CD4-positive, alpha-beta T cell treated with Interleukin-21 for 1 hour (primary cell): ENCODE data around the gene HSFX3.

Experiments used
- DNase-seq: peaks from one replicate; pipeline ENCODE4 v3.0.0-alpha.2; 2020

HSFX3 gene

DNA sequence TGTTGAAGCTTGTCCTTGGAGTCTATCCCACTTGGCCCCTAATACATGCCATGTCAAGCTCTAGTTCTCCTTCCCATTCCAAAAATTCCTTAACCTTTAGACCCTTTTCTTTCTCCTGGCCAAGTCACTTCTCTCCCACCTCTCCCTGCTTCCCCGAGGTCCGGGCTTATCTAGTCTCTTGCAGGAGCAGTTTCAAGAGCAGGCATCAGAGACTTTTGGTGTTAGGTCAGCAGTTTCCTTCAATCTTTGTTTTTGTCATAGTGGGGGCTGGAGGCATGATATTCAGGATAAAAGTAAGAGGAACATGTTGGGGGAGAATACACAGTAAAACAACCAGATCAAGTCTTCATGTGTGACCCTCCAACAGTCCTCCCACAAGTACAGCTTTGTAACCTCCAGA, 33.1 kb downstream of the HSFX3 start:
- no peak for DNase-seq

DNA sequence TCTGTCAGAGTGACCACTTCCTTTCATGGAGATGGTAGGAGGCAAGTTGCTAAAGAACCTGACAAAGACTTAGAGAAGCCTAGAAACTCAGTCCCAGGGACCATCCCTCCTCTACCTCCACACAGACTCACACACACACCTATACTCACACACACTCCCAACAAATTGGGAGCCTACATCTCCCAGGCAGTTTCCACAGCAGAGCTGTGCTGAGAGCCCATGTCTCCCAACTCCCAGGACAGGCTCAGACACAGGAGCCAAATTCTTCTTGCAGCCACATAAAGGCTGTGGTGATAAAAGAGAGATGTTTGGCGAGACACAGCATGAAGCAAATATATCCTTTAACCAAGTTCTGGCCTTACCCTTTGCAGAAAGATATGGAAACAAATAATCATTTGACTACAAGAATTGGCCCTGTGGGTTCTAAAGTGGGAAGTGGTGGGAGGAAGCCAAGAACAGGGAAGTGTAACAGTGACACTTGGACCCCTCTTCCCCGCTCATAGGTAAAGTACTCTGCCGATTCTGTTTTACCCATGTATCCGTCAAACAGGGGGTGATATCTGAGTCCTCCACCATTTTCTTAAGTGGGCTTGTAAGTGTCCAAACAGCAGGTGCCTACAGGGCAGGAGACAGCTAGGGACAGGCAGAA, 33.6 kb downstream of the HSFX3 start:
- DNase-seq: no peak

- peak; percentile 55 for DNase-seq
Observed at GRCh38 chrX:149513825-149514428, 35.8 kb downstream of the HSFX3 start.

GRCh38 chrX:149512225-149512885, 37.4 kb downstream of the HSFX3 start:
- peak; percentile 69 for DNase-seq

GRCh38 chrX:149511081-149511480, 38.6 kb downstream of the HSFX3 start:
- DNase-seq: no peak

DNA sequence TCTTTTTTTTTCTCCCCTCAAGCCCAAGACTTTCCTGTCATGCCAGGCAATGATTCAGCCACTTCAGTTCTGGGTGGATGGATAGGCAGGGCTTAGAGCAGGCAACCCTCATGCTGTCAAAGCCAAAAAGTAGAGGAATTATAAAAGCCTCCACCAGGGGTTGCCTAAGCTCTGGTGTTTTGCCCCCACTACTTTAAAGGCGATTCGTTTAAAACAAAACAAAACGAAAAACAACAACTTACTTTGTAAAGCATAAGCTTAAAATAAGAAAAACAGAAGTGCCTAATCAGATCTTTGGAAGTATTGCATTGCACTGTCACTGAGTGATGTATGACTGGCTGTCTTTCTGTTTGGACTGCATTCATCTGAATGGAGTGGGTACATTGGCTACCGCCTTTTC, 39.3 kb downstream of the HSFX3 start:
- no peak for DNase-seq

DNA sequence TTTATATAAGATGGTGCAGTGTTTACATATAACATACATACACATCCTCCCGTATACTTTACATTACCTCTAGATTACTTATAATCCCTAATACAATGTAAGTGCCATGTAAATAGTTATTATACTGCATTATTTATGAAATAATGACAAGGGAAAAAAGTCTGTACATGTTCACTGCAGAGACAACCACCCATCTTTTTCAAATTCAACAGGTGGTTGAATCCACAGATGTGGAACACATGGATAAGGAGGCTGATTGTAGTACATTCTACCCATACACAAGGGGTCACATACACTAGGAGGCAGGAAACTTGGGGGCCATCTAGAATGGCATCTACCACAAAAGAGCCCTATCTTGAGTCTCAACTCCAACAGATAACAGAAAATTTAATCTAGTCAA, 41.3 kb downstream of the HSFX3 start:
- no peak for DNase-seq

GRCh38 chrX:149506349-149506748, 43.4 kb downstream of the HSFX3 start:
- DNase-seq: no peak

- no peak for DNase-seq
Observed at GRCh38 chrX:149505671-149506070, 44.1 kb downstream of the HSFX3 start.

DNA sequence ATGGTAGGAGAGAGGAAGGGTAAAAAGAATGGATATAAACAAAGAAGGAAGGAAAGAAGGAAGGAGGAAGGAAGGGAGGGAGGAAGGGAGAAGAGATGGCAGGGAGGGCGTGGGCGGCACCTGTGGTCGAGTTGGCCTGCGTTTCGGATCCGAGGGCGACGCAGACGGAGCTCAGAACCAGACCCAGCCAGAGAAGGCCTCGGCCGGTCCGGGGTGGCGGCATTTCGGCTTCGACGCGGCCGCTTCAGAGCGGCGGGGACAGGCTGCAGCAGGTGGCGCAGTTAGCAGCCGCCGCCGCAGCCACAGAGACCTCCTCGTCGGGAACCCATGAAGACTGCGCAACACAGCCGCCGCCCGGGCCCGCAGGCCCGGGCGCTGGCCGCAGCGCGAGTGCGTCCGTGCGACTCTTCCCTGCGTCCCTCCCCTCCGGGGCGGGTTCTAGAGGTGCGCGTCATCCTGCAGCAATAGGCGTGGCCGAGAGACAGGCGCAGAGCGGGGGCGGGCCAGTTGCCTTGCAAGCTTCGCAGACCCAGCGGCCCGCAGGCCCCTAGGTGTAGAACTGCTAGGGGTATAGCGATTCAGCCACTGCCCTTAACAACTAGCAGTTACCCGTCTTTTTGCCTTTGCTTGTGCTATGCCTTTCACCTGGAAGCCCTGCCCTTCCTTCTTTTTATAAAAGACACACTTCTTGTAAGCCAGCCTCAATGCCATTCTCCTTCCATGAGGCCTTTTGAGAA, 44.6 kb downstream of the HSFX3 start, which contains the start of gene IDS:
Gene IDS, minus strand, starts transcription at position 392 of the 737 bp plus-strand sequence. Its CDS starts 169 bp downstream, at position 223.
- DNase-seq: peak; percentile 92

GRCh38 chrX:149504226-149504914, 45.4 kb downstream of the HSFX3 start:
- DNase-seq: peak; percentile 83

DNA sequence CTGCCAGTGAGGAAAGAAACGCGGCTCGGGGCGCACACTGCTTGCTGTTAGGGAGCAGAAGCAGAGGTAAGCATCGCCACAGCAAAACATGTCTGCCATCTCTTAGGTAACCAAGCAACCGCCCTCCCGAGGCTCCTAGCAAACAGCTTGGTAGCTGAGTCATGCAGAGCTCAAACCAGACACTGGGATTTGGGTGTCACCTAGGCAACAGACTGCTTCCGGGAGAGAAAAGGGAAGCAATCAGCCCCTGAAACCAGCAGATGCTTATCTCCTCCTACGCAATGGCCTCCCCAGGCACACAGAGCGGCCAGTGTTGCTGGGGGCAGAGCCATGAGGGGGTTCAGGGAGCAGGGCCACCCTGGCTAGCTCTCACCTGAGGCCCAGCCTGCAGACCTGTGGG, 46.3 kb downstream of the HSFX3 start:
- DNase-seq: peak; percentile 86

DNA sequence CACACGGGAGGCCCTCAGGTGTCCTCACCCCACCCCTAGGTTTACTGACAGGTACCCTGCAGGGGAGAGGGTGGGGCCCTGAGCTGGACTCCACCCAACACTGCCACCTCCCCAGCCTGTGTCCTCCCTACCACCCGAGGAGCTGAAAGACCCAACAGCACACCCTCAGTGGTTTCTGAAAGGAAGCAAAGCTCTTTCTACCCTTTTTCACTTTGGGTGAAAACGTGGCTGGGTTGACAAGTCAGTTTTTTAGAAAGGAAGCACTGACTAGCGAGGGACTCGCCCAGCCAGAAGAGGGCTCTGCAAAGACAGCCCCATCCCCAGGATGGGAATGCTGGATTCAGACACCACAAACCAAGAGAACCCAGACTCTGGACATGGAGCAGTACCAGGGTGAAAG, 46.8 kb downstream of the HSFX3 start:
- peak; percentile 46 for DNase-seq

DNA sequence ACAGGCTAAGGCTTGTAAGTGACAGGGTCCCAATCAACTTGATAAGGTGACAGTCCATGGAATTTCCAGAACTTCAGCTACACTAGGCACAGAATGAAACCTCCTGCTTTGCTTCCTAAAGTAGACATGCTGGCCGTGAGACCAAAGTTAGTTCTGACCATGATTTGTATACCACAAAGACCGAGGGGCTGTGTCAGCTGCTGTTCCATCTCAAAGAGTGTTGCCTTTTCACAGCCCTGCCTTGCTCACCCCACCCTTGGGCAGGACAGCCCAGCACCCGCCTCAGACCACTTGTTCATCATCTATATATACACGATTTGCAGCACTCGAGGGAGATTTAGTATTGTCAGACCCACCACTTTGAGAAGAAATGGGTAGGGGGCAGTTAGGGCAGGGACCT, 50.0 kb downstream of the HSFX3 start:
- DNase-seq: no peak

DNA sequence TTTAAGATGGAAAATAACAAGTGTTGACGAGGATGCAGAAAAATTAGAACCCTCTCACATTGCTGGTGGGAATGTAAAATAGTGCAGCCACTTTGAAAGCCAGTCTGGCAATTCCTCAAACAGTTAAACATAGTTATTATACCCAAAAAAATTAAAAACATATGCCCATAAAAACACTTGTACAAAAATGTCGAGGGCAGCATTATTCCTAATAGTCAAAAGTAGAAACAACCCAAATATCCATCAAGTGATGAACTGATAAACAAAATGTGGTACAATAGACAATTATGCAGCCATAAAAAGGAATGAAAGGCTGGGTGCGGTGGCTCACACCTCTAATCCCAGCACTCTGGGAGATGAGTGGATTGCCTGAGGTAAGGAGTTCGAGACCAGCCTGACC, 51.0 kb downstream of the HSFX3 start:
- DNase-seq: no peak
